Measurements from ENCODE around the gene SSRP1.

Gene SSRP1

GRCh38 chr11:57353446-57353845 is 17.8 kb upstream of the SSRP1 start:
- Mint-ChIP-seq H3K36me3 (ENCODE audit: low read depth) (no peaks in the 10 kb centered on the region), H3K27ac (no peak overlapping the region), H3K4me3 (no peak overlapping the region), H3K27me3 (peaks cover 10% of the 10 kb centered on the region), H3K9me3 (peaks cover 5% of the 10 kb centered on the region), H3K4me1 (ENCODE audit: low read depth) (peaks cover 4% of the 10 kb centered on the region)
- no peak for DNase-seq

- DNase-seq = no peak
- peaks cover 10% of the 10 kb centered on the region for H3K27me3 Mint-ChIP-seq
- no peaks in the 10 kb centered on the region for H3K36me3 Mint-ChIP-seq (ENCODE audit: low read depth)
- peaks cover 5% of the 10 kb centered on the region for H3K9me3 Mint-ChIP-seq
- no peak overlapping the region for H3K4me3 Mint-ChIP-seq
- H3K27ac Mint-ChIP-seq = no peak overlapping the region
- peaks cover 4% of the 10 kb centered on the region for H3K4me1 Mint-ChIP-seq (ENCODE audit: low read depth)
Measured at GRCh38 chr11:57353036-57353435, 17.3 kb upstream of the SSRP1 start.

- Mint-ChIP-seq H3K36me3 (ENCODE audit: low read depth) (no peaks in the 10 kb centered on the region), H3K4me3 (no peak overlapping the region)
Measured at GRCh38 chr11:57349491-57350274, 14.0 kb upstream of the SSRP1 start.

GRCh38 chr11:57348636-57349313 is 13.1 kb upstream of the SSRP1 start:
- no peak for DNase-seq
- Mint-ChIP-seq H3K36me3 (ENCODE audit: low read depth) (no peaks in the 10 kb centered on the region), H3K27me3 (no peaks in the 10 kb centered on the region), H3K4me3 (no peak overlapping the region), H3K4me1 (ENCODE audit: low read depth) (peaks cover 5% of the 10 kb centered on the region), H3K27ac (no peak overlapping the region), H3K9me3 (peaks cover 5% of the 10 kb centered on the region)

More at GRCh38 chr11:57349491-57350274, 14.0 kb upstream of the SSRP1 start:
- Mint-ChIP-seq H3K27ac (no peak overlapping the region), H3K4me1 (ENCODE audit: low read depth) (peaks cover 5% of the 10 kb centered on the region), H3K9me3 (peaks cover 5% of the 10 kb centered on the region), H3K27me3 (peaks cover 4% of the 10 kb centered on the region)
- peak; percentile 78 for DNase-seq

- no peak for DNase-seq
- no peak overlapping the region for H3K4me3 Mint-ChIP-seq
- H3K36me3 Mint-ChIP-seq (ENCODE audit: low read depth) = no peaks in the 10 kb centered on the region
- H3K27me3 Mint-ChIP-seq = no peaks in the 10 kb centered on the region
- peaks cover 5% of the 10 kb centered on the region for H3K9me3 Mint-ChIP-seq
- H3K27ac Mint-ChIP-seq = no peak overlapping the region
- peaks cover 5% of the 10 kb centered on the region for H3K4me1 Mint-ChIP-seq (ENCODE audit: low read depth)
Measured at GRCh38 chr11:57348052-57348451, 12.4 kb upstream of the SSRP1 start.

GRCh38 chr11:57347336-57347735 is 11.6 kb upstream of the SSRP1 start:
- H3K4me3 Mint-ChIP-seq = no peak overlapping the region
- peaks cover 5% of the 10 kb centered on the region for H3K9me3 Mint-ChIP-seq
- no peaks in the 10 kb centered on the region for H3K27me3 Mint-ChIP-seq
- peaks cover 5% of the 10 kb centered on the region for H3K4me1 Mint-ChIP-seq (ENCODE audit: low read depth)
- no peak for DNase-seq
- no peak overlapping the region for H3K27ac Mint-ChIP-seq
- no peaks in the 10 kb centered on the region for H3K36me3 Mint-ChIP-seq (ENCODE audit: low read depth)

GRCh38 chr11:57345555-57346211 is 10.0 kb upstream of the SSRP1 start:
- DNase-seq = peak; percentile 75
- no peaks in the 10 kb centered on the region for H3K27me3 Mint-ChIP-seq
- H3K9me3 Mint-ChIP-seq = no peaks in the 10 kb centered on the region
- H3K36me3 Mint-ChIP-seq (ENCODE audit: low read depth) = no peaks in the 10 kb centered on the region
- H3K4me3 Mint-ChIP-seq = no peak overlapping the region
- peaks cover 5% of the 10 kb centered on the region for H3K4me1 Mint-ChIP-seq (ENCODE audit: low read depth)
- H3K27ac Mint-ChIP-seq = no peak overlapping the region

GRCh38 chr11:57344826-57345225 is 9.1 kb upstream of the SSRP1 start:
- H3K9me3 Mint-ChIP-seq = no peaks in the 10 kb centered on the region
- no peaks in the 10 kb centered on the region for H3K36me3 Mint-ChIP-seq (ENCODE audit: low read depth)
- H3K27me3 Mint-ChIP-seq = no peaks in the 10 kb centered on the region
- DNase-seq = no peak
- H3K27ac Mint-ChIP-seq = no peak overlapping the region
- peaks cover 3% of the 10 kb centered on the region for H3K4me1 Mint-ChIP-seq (ENCODE audit: low read depth)
- H3K4me3 Mint-ChIP-seq = no peak overlapping the region

- H3K9me3 Mint-ChIP-seq = no peaks in the 10 kb centered on the region
- no peaks in the 10 kb centered on the region for H3K36me3 Mint-ChIP-seq (ENCODE audit: low read depth)
- DNase-seq = no peak
- no peaks in the 10 kb centered on the region for H3K27me3 Mint-ChIP-seq
- H3K4me3 Mint-ChIP-seq = no peak overlapping the region
- peaks cover 1% of the 10 kb centered on the region for H3K4me1 Mint-ChIP-seq (ENCODE audit: low read depth)
- H3K27ac Mint-ChIP-seq = no peak overlapping the region
Measured at GRCh38 chr11:57343825-57344224, 8.1 kb upstream of the SSRP1 start.

- H3K27me3 Mint-ChIP-seq = no peaks in the 10 kb centered on the region
- no peaks in the 10 kb centered on the region for H3K9me3 Mint-ChIP-seq
- H3K4me1 Mint-ChIP-seq (ENCODE audit: low read depth) = peaks cover 1% of the 10 kb centered on the region
- H3K36me3 Mint-ChIP-seq (ENCODE audit: low read depth) = no peaks in the 10 kb centered on the region
- H3K4me3 Mint-ChIP-seq = no peak overlapping the region
- no peak for DNase-seq
- H3K27ac Mint-ChIP-seq = no peak overlapping the region
Measured at GRCh38 chr11:57342702-57343101, 7.0 kb upstream of the SSRP1 start.

- Mint-ChIP-seq H3K27ac (no peak overlapping the region), H3K4me1 (ENCODE audit: low read depth) (peaks cover 7% of the 10 kb centered on the region), H3K4me3 (no peak overlapping the region), H3K9me3 (no peaks in the 10 kb centered on the region), H3K27me3 (no peaks in the 10 kb centered on the region), H3K36me3 (ENCODE audit: low read depth) (no peaks in the 10 kb centered on the region)
- DNase-seq = no peak
Measured at GRCh38 chr11:57341250-57341808, 5.6 kb upstream of the SSRP1 start.

- no peak for DNase-seq
- no peaks in the 10 kb centered on the region for H3K9me3 Mint-ChIP-seq
- no peak overlapping the region for H3K4me3 Mint-ChIP-seq
- no peaks in the 10 kb centered on the region for H3K27me3 Mint-ChIP-seq
- peaks cover 12% of the 10 kb centered on the region for H3K4me1 Mint-ChIP-seq (ENCODE audit: low read depth)
- peaks cover 4% of the 10 kb centered on the region for H3K36me3 Mint-ChIP-seq (ENCODE audit: low read depth)
- no peak overlapping the region for H3K27ac Mint-ChIP-seq
Measured at GRCh38 chr11:57340039-57340615, 4.4 kb upstream of the SSRP1 start.

- no peaks in the 10 kb centered on the region for H3K9me3 Mint-ChIP-seq
- no peaks in the 10 kb centered on the region for H3K27me3 Mint-ChIP-seq
- peak overlapping the region; percentile 41 for H3K27ac Mint-ChIP-seq
- no peak for DNase-seq
- peaks cover 19% of the 10 kb centered on the region for H3K4me1 Mint-ChIP-seq (ENCODE audit: low read depth)
- peaks cover 12% of the 10 kb centered on the region for H3K36me3 Mint-ChIP-seq (ENCODE audit: low read depth)
- H3K4me3 Mint-ChIP-seq = no peak overlapping the region
Measured at GRCh38 chr11:57339328-57339727, 3.6 kb upstream of the SSRP1 start.

- Mint-ChIP-seq H3K27me3 (no peaks in the 10 kb centered on the region), H3K4me1 (ENCODE audit: low read depth) (peaks cover 30% of the 10 kb centered on the region), H3K36me3 (ENCODE audit: low read depth) (peaks cover 24% of the 10 kb centered on the region), H3K27ac (peak within 1 kb of the TSS; percentile 55), H3K9me3 (no peaks in the 10 kb centered on the region), H3K4me3 (no peak within 1 kb of the TSS)
- DNase-seq = no peak
Measured at GRCh38 chr11:57338142-57338541, 2.5 kb upstream of the SSRP1 start, which contains the start of gene P2RX3. TSS of gene P2RX3 (plus strand) at chr11:57338352. CDS start at chr11:57338551, 199 bp downstream.

Measured in activated T-cell treated with anti-CD3 and anti-CD28 coated beads, Interleukin-2, amount 50 U/mL, for 24 hours (primary cell).